Stimulated activated CD4-positive, alpha-beta T cell treated with anti-CD3 and anti-CD28 coated beads, Interleukin-1b, Interleukin-23, amount 100 ng/mL, for 4 hours (primary cell): Measurements from ENCODE around the gene ZBTB48.
"Not testable (repeated sequence)": the region's sequence is repeated elsewhere in the genome, so short reads cannot be mapped to it uniquely, and the experiment has no call there.

Source experiments
- DNase-seq, 2 donors: peaks; one replicate each; pipeline ENCODE4 v3.0.0-alpha.2; 2020; ENCODE audit warnings: low read depth in 2 of 2

The ZBTB48 gene

DNA sequence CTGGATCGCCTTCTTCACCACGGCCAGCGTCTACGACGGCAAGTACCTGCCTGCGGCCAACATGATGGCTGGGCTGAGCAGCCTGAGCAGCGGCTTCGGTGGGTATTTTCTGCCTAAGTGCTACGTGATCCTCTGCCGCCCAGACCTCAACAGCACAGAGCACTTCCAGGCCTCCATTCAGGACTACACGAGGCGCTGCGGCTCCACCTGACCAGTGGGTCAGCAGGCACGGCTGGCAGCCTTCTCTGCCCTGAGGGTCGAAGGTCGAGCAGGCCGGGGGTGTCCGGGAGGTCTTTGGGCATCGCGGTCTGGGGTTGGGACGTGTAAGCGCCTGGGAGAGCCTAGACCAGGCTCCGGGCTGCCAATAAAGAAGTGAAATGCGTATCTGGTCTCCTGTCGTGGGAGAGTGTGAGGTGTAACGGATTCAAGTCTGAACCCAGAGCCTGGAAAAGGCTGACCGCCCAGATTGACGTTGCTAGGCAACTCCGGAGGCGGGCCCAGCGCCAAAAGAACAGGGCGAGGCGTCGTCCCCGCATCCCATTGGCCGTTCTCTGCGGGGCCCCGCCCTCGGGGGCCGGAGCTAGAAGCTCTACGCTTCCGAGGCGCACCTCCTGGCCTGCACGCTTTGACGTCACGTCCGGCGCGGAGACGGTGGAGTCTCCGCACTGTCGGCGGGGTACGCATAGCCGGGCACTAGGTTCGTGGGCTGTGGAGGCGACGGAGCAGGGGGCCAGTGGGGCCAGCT is at the start of gene ZBTB48:
Gene ZBTB48 (plus strand): TSS at position 621 of the 745 bp plus-strand sequence. CDS start 616 bp downstream, outside the sequence.
- DNase-seq: peak; percentile 92 to 95

DNA sequence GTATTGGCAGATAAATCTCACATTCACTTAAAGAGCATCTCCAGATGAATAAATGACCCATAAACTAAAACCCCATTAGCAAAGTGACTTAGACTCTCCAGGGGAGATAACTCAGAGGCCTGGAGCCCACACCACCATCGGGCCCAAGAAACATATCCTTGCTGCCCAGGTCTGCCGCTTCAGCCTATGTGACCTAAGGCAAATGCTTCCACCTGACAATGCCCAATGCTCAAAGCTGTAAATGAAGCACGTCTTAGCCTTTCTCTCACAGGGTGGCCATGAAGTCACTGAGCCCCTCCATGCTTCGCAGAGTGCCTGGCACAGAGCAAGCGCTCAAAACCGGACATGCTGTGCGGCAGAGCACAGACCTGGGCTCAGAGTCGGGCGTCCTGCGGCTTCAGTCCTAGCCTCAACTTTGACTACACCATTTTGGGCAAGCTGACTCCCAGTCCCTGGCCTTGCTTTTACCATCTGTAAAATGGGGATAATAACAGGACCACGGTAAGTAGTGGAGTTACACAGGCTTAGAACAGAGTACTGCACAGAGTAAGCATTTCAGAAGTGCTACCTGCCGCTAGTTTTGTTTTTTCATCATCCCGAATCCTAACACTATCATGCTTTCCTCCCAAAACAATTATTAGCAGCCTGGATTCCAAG is 49.2 kb upstream of the ZBTB48 start:
- no peak for DNase-seq

DNA sequence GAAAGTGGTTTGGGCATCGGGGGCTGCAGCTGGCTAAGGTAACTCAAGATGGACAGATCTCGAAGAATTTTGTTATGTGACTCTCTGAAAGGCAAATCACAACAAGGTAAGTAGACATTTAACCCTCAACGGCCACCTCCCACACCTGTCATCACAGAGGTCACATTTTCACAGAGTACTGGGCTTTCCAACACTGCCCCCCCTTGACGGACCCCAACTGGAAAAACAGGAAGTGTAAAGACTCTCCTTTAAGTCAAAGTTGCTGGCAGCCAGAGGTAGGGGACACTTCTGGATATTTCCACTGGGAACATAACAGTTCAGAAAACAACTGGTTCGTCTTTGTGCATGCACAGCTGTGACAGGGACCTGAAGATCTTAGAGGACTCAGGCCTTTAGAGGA is 47.8 kb upstream of the ZBTB48 start:
- DNase-seq: no peak

DNA sequence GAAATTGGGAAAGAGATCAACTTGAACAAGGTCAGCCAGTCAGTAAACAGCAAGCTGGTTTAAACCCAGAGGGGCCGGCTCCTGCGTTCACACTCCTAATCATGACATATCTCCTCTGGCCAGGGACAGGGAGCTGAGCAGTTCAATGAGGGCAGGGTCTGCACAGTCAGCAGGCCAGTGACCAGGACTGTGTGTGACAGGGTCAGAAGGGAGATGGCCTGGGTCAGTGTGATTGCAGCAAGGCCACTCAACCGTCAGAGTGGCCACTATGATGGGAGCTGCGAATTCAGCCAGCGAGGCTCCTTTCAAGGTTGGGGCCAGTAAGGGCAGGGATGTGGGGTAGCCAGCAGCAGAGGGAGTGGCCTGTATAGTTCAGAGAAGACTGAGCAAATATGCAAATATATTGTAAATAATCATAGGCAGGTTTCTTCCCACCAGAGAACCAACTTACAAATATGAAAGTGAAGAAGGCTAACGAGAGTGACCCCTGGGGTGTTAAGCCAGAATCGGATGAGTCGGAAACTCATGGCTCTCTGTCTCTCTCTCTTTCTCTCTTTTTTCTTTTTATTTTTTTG is 45.5 kb upstream of the ZBTB48 start:
- DNase-seq: no peak

DNA sequence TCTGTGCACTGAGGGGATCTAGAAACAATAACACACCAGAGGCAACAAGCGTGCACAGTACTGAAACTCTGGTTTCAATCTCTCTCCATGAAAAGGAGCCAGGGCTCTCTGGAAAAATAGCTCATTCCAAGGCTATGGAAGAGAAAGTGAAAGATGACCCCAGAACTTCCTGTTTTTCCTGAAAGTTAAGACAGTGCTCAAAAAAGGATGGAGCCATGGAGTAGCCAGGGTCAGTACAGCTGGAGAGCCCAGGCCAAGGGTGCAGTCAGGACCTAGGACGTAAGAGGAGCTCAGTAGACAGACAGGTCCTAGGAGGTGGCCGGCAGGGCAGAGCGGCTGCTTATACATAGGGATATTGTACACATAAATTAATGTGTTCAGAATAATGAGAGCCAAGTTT is 44.6 kb upstream of the ZBTB48 start:
- no peak for DNase-seq

DNA sequence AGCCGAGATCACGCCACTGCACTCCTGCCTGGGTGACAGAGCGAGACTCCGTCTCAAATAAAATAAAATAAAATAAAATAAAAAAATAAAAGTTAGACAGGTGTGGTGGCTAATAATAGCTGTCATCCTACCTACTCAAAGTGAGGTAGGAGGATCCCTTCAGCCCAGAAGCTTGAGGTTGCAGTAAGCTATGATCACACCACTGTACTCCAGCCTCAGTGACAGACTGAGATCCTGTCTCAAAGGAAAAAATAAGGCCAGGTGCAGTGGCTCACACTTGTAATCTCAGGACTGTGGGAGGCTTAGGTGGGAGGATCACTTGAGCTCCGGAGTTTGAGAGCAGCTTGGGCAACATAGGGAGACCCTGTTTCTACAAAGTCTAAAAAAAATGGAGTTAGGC is 43.5 kb upstream of the ZBTB48 start:
- no peak for DNase-seq

DNA sequence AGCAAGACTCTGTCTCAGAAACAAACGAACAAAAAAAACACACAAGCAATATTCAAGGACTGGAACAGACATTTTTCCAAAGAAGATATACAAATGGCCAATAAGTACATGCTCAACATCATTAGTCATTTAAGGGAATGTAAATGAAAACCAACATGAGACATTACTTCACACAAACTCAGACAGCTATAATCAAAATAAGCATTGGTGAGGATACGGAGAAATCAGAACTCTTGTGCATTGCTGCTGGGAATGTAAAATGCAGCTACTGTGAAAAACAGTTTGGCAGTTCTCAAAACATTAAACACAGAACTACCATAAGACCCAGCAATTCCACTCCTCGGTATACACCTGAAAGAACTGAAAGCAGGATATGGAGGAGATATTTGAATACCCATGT is 40.8 kb upstream of the ZBTB48 start:
- DNase-seq: no peak

DNA sequence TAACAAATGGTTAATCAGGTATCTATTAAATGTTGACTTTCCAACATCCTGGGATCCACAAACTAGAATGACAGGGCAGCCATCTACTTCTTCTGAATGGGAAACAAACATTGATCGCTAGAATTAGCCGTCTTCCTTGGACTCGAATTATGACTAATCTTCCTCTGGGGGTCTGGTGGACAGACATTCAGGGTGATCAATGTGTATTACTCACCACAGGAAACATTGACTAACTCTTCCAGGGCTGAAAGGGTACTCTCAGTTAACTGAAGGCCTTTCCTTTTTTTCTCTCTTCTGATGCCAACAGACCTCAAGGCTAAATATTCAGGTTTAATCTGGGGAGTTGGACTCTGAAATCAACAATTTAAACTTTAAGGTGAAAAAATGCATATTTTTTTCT is 35.0 kb upstream of the ZBTB48 start:
- DNase-seq: no peak

DNA sequence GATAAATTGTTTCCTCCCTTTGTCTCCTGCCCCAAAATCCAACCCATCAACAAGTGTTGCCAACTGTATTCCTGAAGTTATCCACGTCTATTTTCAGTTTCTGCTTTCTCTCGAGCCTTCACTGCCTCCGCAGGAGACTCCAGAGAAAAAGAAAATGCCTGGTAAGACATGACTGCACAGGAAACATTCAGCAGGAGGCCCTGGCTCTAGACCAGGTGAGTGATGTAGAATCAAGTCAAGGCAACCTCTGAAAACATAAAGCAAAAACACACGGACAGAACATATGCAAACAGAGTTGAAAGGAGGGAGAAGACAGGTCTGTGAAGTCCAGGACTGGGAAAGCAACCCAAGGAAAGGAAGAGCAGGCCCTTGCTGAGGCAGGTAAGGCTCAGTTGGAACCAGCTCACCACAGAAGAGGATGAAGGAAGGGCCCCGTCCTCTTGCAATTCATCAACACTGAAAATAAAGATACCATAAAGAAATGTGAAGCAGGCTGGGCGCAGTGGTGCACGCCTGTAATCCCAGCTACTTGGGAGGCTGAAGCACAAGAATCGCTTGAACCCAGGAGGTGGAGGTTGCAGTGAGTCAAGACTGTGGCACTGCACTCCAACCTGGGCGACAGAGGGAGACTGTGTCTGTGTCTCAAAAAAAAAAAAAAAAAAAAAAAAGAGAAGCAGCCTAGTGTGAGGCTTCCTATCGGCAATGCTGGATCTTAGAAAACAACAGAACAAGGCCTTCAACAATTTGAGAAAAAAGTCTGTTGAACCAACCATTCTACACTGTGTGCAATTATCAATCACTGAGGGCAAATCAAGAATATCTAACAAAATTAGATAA is 34.3 kb upstream of the ZBTB48 start:
- DNase-seq: no peak

DNA sequence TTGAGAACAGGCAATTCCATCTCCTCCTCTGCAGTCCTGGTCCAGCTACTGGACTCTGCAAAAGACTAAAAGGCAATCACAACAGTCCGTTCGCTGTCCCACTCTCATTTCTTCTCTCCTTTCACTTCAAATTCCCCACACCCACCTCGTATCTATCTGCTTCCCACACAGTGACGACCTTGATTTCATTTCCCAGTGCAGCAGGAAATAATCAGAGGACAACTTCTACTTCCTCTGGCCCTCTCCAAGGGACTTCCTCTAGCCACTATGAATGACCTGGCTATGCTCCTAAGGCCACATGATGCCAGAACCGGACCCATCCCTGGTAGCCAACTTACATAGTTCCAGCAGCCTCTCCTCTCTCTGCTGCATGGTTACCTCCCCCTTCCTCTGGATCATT is 33.5 kb upstream of the ZBTB48 start:
- DNase-seq: no peak

DNA sequence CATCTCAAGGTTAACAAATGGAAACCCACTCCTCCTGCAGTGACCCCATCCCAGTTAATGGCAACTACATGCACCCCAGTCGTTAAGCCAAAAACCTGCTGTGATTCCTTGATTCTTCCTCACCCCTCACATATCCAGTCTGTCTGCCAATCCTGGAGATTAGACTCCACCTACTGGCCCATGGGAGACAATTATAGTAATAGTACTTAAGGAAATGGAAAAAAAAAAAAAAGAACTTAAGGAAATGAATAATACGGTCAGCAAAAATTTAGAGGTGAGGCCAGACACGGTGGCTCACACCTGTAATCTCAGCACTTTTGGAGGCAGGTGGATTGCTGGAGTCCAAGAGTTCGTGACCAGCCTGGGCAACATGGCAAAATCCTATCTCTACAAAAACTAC is 32.5 kb upstream of the ZBTB48 start:
- no peak for DNase-seq

DNA sequence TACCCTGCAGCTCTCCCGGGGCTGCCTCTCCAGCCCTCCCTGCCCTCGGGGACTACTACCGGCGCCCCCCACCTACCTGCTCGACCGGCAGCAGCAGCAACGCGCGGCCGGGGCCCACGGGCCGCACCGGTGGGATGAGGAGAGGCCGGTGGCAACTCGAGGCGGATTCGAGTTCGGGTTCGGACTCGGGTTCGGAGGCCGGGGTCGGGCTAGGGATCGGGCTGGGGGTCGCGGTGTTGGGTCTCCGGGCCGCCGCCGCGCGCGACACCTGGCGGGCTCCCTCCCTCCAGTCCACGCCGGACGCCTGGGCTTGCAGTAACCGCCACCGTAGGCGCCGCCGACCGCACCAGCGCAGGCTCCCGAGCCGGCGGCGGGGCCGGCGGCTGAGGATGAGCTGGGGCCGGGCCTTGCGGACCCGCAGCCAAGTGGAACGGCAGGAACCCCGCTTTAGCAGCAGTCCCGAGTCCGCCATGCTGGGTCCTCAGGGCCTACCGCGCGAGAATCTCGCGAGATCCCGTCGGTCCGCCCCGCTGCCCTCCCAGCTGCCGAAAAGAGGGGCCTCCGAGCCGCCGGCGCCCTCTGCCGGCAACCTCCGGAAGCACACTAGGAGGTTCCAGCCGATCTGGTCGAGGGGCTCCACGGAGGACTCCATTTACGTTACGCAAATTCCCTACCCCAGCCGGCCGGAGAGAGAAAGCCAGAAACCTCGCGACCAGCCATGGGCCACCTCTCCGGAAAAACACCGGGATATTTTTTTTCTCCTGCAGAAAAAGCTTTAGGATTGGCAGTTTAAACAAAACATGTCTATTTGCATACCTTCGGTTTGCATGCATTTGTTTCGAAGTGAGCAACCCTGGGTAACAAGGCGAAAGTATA is 25.5 kb upstream of the ZBTB48 start, which contains the start of gene NOL9:
Gene NOL9 (minus strand): TSS at position 483 of the 876 bp plus-strand sequence. CDS start 11 bp downstream, at position 472.
- peak; percentile 93 for DNase-seq

DNA sequence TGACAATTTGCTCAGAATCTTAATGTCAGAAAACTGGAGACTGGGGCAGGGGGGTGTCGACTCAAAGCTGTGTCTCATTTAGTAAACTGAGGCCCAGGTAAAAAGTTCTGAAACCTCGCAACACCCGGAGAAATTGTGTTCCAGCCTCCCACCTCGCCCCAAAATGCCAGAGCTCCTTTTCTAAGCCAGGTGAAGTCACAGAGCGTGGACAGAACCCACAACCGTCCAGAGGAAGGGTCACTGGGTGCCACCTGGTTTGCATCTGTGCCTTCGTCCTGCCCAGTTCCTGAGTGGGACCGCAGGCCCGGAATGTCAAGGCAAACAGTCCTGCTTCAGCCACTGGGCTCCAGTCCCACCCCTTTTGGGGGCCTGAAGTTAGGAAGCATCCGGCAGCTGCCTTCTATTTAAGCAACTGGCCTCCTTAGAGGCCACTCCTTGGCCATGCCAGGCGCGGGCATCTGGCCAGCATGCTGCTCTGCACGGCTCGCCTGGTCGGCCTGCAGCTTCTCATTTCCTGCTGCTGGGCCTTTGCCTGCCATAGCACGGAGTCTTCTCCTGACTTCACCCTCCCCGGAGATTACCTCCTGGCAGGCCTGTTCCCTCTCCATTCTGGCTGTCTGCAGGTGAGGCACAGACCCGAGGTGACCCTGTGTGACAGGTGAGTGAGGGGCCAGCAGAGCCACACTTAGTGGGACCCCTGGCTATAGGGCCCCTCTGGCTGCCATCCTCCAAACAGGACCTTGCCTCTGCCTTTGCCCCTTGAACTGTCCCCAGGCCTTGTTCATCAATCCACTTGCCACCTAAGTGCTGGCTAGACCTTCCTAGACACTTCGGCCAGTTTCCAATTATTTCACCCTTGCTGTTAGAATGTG is 24.7 kb upstream of the ZBTB48 start, which contains the start of gene TAS1R1:
Gene TAS1R1 (plus strand): TSS at position 401 of the 872 bp plus-strand sequence. CDS start 67 bp downstream, at position 468.
- DNase-seq: no peak

DNA sequence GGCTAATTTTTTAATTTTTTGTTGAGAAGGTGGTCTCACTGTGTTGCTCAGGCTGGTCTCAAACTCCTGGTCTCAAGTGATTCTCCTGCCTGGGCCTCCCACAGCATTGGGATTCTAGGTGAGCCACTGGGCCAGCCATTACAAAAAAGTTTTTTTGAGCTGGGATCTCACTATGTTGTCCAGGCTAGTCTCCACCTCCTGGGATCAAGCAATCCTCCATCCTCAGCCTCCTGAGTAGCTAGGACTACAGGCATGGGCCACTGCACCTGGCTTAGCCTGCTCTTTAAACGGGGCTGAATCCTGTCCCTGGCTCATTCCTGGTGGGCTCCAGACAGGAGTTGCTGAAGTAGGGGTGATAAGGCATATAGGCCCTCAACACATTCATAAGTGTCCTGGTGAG is 22.2 kb upstream of the ZBTB48 start:
- no peak for DNase-seq

DNA sequence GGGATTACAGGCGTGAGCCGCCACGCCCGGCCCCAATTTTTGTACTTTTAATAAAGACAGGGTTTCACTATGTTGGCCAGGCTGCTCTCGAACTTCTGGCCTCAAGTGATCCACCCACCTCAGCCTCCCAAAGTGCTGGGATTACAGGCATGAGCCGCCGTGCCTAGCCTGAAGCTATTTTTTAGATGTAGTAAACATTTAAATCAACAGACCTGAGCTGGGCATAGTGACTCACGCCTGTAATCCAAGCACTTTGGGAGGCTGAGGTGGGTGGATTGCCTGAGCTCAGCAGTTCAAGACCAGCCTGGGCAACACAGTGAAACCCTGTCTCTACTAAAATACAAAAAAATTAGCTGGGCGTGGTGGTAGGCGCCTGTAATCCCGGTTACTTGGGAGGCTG is 20.6 kb upstream of the ZBTB48 start:
- DNase-seq: not testable (repeated sequence)

DNA sequence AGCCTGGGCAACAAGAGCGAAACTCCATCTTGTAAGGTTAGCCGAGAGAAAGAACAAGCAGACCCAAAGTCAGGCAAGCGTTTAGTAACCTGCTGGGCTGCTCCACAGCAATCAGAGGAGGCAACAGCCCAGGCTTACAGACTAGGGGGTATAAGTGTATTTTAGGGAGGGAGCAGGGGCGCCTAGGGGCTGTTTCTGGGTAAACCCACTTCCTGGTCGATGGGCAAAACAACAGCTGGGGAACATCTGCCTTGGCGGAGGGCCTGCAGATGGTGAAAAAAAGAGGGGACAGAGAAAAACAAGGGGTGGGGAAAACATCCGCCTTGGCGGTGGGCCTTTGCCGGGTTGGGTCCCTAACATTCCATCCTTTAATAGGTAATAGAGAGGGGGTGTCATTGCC is 19.5 kb upstream of the ZBTB48 start:
- DNase-seq: no peak

DNA sequence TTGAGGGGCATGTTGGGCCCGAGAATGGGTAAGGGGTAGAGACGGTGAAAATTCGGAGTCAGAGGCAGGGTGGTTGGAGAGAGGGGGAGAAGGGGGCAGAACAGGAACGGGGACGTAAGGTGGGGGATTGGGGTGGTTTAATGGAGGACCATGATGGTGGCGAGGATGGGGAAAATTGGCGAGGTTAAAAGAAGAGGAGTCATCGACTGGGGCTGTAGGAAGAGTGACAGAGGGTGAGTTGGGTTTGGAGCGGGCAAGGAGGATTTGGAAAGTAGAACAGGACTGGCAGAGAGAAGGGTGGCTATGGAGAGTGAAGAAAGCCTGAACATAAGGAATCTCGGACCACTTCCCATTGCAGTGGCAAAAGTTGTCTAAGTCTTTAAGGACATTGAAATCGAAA is 10.8 kb upstream of the ZBTB48 start:
- no peak for DNase-seq

DNA sequence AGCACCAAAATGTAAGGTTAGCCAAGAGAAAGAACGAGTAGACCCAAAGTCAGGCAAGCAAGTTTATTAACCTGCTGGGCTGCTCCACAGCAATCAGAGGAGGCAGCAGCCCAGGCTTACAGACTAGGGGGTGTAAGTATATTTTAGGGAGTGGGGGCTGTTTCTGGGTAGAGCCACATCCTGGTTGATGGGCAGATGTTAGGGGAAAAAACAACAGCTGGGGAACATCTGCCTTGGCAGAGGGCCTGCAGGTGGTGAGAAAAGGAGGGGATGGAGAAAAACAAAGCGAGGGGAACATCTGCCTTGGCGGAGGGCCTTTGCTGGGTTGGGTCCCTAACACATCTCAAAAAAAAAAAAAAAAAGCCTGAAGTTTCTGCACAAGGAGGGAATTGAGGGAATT is 9.7 kb upstream of the ZBTB48 start:
- DNase-seq: no peak

DNA sequence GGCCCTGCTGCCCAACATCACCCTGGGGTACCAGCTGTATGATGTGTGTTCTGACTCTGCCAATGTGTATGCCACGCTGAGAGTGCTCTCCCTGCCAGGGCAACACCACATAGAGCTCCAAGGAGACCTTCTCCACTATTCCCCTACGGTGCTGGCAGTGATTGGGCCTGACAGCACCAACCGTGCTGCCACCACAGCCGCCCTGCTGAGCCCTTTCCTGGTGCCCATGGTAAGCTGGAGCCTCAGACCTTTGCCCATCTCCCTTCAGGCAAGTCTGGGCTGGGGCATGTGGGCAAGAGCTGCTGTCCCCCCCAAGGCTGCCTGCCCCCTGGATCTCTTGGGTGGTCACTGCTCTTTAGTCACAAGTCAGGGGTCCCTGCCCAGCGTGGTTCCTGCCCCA is 8.8 kb upstream of the ZBTB48 start:
- DNase-seq: no peak
